Mesenchymal stem cell (in vitro differentiated cells and primary cell): ENCODE results near the gene INHBC.

Source experiments
- DNase-seq: peaks from one replicate; pipeline ENCODE4 v3.0.0-alpha.2; 2013
- H2AFZ ChIP-seq: one replicate; pipeline ENCODE4 v1.6.1; 2013; ENCODE audit warnings: low read depth, mild to moderate bottlenecking, control low read depth, inconsistent platforms, low read length, moderate library complexity
- H2AK5ac ChIP-seq: 2 replicates; pipeline ENCODE4 v1.6.1; 2013; ENCODE audit warnings: low read length, moderate library complexity, mild to moderate bottlenecking, inconsistent platforms; ENCODE audit not compliant: severe bottlenecking
- H2BK120ac ChIP-seq: one replicate; pipeline ENCODE4 v1.6.1; 2013; ENCODE audit warnings: low read depth, mild to moderate bottlenecking, inconsistent platforms, low read length, moderate library complexity
- H2BK12ac ChIP-seq, 2 experiments: one replicate each; pipeline ENCODE4 v1.6.1; 2013; ENCODE audit warnings: inconsistent platforms in 2 of 2, low read length in 2 of 2, mild to moderate bottlenecking in 2 of 2, moderate library complexity in 2 of 2, control low read depth in 1 of 2
- H2BK15ac ChIP-seq: one replicate; pipeline ENCODE4 v1.6.1; 2013; ENCODE audit warnings: mild to moderate bottlenecking, low read depth, inconsistent platforms; ENCODE audit not compliant: poor library complexity, severe bottlenecking
- H2BK5ac ChIP-seq: 2 replicates; pipeline ENCODE4 v1.6.1; 2013; ENCODE audit warnings: low read depth, mild to moderate bottlenecking, low read length, control low read depth, inconsistent platforms; ENCODE audit not compliant: poor library complexity, severe bottlenecking
- H3K14ac ChIP-seq, 2 experiments: one replicate each; pipeline ENCODE4 v1.6.1; 2013; ENCODE audit warnings: inconsistent platforms in 2 of 2, low read length in 2 of 2, control low read depth in 1 of 2, mild to moderate bottlenecking in 1 of 2, moderate library complexity in 1 of 2
- H3K18ac ChIP-seq, 2 experiments: one replicate each; pipeline ENCODE4 v1.6.1; 2013; ENCODE audit warnings: inconsistent platforms in 2 of 2, low read length in 2 of 2, control low read depth in 1 of 2, low read depth in 1 of 2, mild to moderate bottlenecking in 1 of 2
- H3K23ac ChIP-seq, 2 experiments: one replicate each; pipeline ENCODE4 v1.6.1; 2013; ENCODE audit warnings: inconsistent platforms in 2 of 2, low read length in 2 of 2, mild to moderate bottlenecking in 2 of 2, moderate library complexity in 2 of 2, control low read depth in 1 of 2
- H3K27ac ChIP-seq: 2 replicates; pipeline ENCODE4 v1.5.1; 2013; ENCODE audit warnings: mild to moderate bottlenecking, moderate library complexity, low read length, control low read depth, inconsistent platforms; ENCODE audit not compliant: poor library complexity, severe bottlenecking
- H3K27me3 ChIP-seq, 2 experiments: 2 replicates each; pipeline versions ENCODE4 v1.6.1 to v1.7.0; 2013; ENCODE audit warnings: low read length in 2 of 2, mild to moderate bottlenecking in 2 of 2, moderate library complexity in 2 of 2, control low read depth in 1 of 2, inconsistent platforms in 1 of 2; ENCODE audit not compliant: control insufficient read depth in 1 of 2, insufficient read depth in 1 of 2
- H3K36me3 ChIP-seq, 2 experiments: 2 replicates each; pipeline versions ENCODE4 v1.6.1 to v1.7.0; 2013; ENCODE audit warnings: low read length in 2 of 2, control low read depth in 1 of 2, inconsistent platforms in 1 of 2, low read depth in 1 of 2, mild to moderate bottlenecking in 1 of 2; ENCODE audit not compliant: insufficient read depth in 2 of 2, control insufficient read depth in 1 of 2
- H3K4ac ChIP-seq, 2 experiments: one replicate each; pipeline ENCODE4 v1.6.1; 2013; ENCODE audit warnings: inconsistent platforms in 2 of 2, low read length in 2 of 2, mild to moderate bottlenecking in 2 of 2, moderate library complexity in 2 of 2, control low read depth in 1 of 2, low read depth in 1 of 2
- H3K4me1 ChIP-seq: 2 replicates; pipeline ENCODE4 v1.6.1; 2013; ENCODE audit warnings: low read depth, low read length, control low read depth; ENCODE audit not compliant: control insufficient read depth, insufficient read depth
- H3K4me2 ChIP-seq: 2 replicates; pipeline ENCODE4 v1.6.1; 2013; ENCODE audit warnings: low read length, mild to moderate bottlenecking, inconsistent platforms; ENCODE audit not compliant: poor library complexity, severe bottlenecking
- H3K4me3 ChIP-seq, 2 experiments: 2 replicates each; pipeline versions ENCODE4 v1.5.1 to v1.7.0; 2013; ENCODE audit warnings: low read length in 2 of 2, mild to moderate bottlenecking in 2 of 2, control low read depth in 1 of 2, low read depth in 1 of 2; ENCODE audit not compliant: insufficient read depth in 1 of 2
- H3K79me1 ChIP-seq: replicated peaks from 2 replicates; pipeline ENCODE4 v1.6.1; 2013; ENCODE audit warnings: mild to moderate bottlenecking, control low read depth, low read length, inconsistent platforms; ENCODE audit not compliant: poor library complexity, severe bottlenecking
- H3K9ac ChIP-seq: 2 replicates; pipeline ENCODE4 v1.7.0; 2013; ENCODE audit warnings: mild to moderate bottlenecking, low read length, moderate library complexity
- H3K9me3 ChIP-seq: 2 replicates; pipeline ENCODE4 v1.7.0; 2013; ENCODE audit warnings: mild to moderate bottlenecking, low read length; ENCODE audit not compliant: control insufficient read depth
- H4K8ac ChIP-seq: one replicate; pipeline ENCODE4 v1.6.1; 2013; ENCODE audit warnings: inconsistent platforms, mild to moderate bottlenecking, low read length, moderate library complexity
- H4K91ac ChIP-seq: one replicate; pipeline ENCODE4 v1.6.1; 2013; ENCODE audit warnings: mild to moderate bottlenecking, low read length, inconsistent platforms
- WGBS: methylation state at CpG from one replicate; pipeline ENCODE4 v1.1.7; 2013; ENCODE audit warnings: mixed read lengths; 5-methylcytosine and 5-hydroxymethylcytosine counted together

INHBC gene

DNA sequence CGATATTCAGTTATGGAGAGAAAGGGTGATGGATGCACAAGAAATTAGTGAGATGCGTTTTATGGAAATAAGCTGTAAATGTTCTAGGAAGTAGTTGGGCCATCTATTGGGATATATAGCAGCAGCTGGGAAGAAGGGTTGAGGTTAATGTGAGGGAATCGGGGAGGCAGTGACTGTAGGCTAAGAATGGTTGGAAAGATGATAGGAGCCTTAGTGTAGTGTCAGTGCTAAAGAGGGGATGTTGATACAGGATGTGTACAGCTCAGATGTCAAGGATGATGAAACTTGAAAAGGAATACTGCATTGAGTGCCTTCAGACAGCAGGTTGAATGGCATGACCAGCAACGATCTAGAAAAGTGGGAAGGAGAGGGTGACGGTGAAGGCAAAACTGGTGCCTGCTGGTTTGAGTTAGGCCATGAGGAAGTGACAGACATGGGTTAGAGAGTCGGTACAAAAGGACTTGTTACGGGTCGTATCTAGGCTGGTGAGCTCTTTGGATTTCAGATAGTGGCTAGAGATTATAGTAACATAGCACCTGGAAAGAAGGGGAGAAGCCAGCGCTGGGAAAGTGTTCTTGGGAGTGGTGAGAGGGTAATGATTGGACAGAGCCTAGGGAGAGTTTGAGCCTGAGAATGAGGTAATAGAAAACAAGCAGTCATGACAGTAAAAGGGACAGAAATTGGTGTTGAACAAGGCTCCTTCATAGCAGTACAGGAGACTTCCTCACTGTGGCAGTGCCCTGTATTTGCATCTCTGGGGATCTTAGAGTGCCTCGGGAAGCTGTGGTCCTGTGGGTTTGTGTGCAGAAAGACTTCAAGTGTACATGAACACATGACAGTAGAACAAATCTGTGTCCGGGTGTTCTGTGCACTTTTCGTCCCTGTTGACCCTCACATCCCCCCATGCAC is 62.9 kb downstream of the INHBC start:
- Histone ChIP-seq H3K4me1 (no peaks in the 10 kb centered on the region), H3K9ac (no peak overlapping the region), H3K4me3 (no peak overlapping the region), H2BK15ac (no peak overlapping the region), H2AFZ (no peak overlapping the region), H3K79me1 (peaks cover 32% of the 10 kb centered on the region), H2BK120ac (no peak overlapping the region), H3K36me3 (peaks cover 66 to 67% of the 10 kb centered on the region in 2 experiments), H4K91ac (no peak overlapping the region), H3K4me2 (no peak overlapping the region), H3K23ac (no peak overlapping the region), H3K27ac (no peak overlapping the region), H3K4ac (no peak overlapping the region), H3K14ac (no peak overlapping the region), H2BK5ac (no peak overlapping the region), H2BK12ac (no peak overlapping the region), H4K8ac (no peak overlapping the region), H2AK5ac (no peak overlapping the region), H3K27me3 (no peaks in the 10 kb centered on the region), H3K9me3 (no peaks in the 10 kb centered on the region), H3K18ac (no peak overlapping the region)
- 96% methylated on average over 12 of the region's 12 CpGs for WGBS
- no peak for DNase-seq

DNA sequence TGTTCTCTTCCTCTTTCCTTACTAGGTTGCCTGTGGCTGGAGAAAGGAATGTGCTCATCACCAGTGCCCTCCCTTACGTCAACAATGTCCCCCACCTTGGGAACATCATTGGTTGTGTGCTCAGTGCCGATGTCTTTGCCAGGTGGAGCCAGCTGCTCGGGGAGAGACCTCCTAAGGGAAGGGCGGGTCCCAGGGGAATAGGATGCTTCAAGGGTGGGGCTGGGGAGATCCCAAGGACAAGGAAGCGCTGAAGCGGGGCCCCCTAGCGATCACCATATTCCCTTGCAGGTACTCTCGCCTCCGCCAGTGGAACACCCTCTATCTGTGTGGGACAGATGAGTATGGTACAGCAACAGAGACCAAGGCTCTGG is 63.5 kb downstream of the INHBC start:
- WGBS: 84% methylated on average over 9 of the region's 9 CpGs

DNA sequence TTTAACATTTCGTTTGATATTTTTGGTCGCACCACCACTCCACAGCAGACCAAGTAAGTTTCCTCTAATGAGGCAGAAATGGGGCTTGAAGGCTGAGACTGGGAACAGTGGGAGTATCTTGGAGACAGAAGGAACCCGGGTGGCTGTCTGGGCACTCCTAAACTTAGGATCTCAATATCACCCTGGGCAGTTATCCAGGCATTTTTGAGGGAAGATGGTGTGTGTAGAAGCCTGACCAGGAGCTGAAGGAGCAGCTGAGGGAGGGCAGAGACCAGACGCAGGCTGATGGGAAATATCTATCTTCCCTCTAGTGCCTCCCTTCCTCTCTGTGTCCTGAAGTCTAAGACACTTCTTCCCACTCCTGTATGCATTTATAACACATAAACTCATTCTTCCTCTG is 64.0 kb downstream of the INHBC start:
- Histone ChIP-seq H3K14ac (no peak overlapping the region), H3K23ac (no peak overlapping the region), H3K4ac (no peak overlapping the region), H3K27ac (no peak overlapping the region), H3K4me1 (no peaks in the 10 kb centered on the region), H4K91ac (no peak overlapping the region), H2BK5ac (no peak overlapping the region), H3K36me3 (peaks cover 67 to 72% of the 10 kb centered on the region in 2 experiments), H4K8ac (no peak overlapping the region), H2AFZ (no peak overlapping the region), H3K18ac (no peak overlapping the region), H3K79me1 (peaks cover 29% of the 10 kb centered on the region), H2BK120ac (no peak overlapping the region), H3K9me3 (no peaks in the 10 kb centered on the region), H2AK5ac (no peak overlapping the region), H3K9ac (no peak overlapping the region), H2BK12ac (no peak overlapping the region), H3K27me3 (no peaks in the 10 kb centered on the region), H3K4me3 (no peak overlapping the region), H2BK15ac (no peak overlapping the region), H3K4me2 (no peak overlapping the region)
- DNase-seq: no peak
- 90% methylated on average over 2 of the region's 4 CpGs for WGBS

More for the DNA sequence above, 63.5 kb downstream of the INHBC start:
- Histone ChIP-seq H3K27me3 (no peaks in the 10 kb centered on the region), H2BK120ac (no peak overlapping the region), H3K14ac (no peak overlapping the region), H3K4me2 (no peak overlapping the region), H2AK5ac (no peak overlapping the region), H4K8ac (no peak overlapping the region), H2BK5ac (no peak overlapping the region), H2AFZ (no peak overlapping the region), H2BK12ac (no peak overlapping the region), H3K9ac (no peak overlapping the region), H3K27ac (no peak overlapping the region), H3K4ac (no peak overlapping the region), H3K18ac (no peak overlapping the region), H3K9me3 (no peaks in the 10 kb centered on the region), H2BK15ac (no peak overlapping the region), H3K4me3 (no peak overlapping the region), H3K36me3 (peaks cover 65 to 68% of the 10 kb centered on the region in 2 experiments), H4K91ac (no peak overlapping the region), H3K79me1 (peaks cover 29% of the 10 kb centered on the region), H3K23ac (no peak overlapping the region), H3K4me1 (no peaks in the 10 kb centered on the region)
- no peak for DNase-seq

GRCh38 chr12:57500213-57500612 is 65.6 kb downstream of the INHBC start:
- no peaks in the 10 kb centered on the region for H3K9me3 ChIP-seq
- H3K4me2 ChIP-seq: no peak overlapping the region
- no peak overlapping the region for H4K8ac ChIP-seq
- H2AFZ ChIP-seq: no peak overlapping the region
- H2BK12ac ChIP-seq: no peak overlapping the region
- H3K9ac ChIP-seq: no peak overlapping the region
- no peak overlapping the region for H3K4me3 ChIP-seq
- WGBS: 96% methylated on average over 11 of the region's 11 CpGs
- H3K4ac ChIP-seq: no peak overlapping the region
- H2AK5ac ChIP-seq: no peak overlapping the region
- no peaks in the 10 kb centered on the region for H3K4me1 ChIP-seq
- no peak overlapping the region for H3K18ac ChIP-seq
- no peak overlapping the region for H3K14ac ChIP-seq
- H2BK15ac ChIP-seq: no peak overlapping the region
- peaks cover 80 to 83% of the 10 kb centered on the region in 2 experiments for H3K36me3 ChIP-seq
- peaks cover 33% of the 10 kb centered on the region for H3K79me1 ChIP-seq
- H4K91ac ChIP-seq: no peak overlapping the region
- no peak overlapping the region for H2BK120ac ChIP-seq
- no peak overlapping the region for H3K27ac ChIP-seq
- no peaks in the 10 kb centered on the region for H3K27me3 ChIP-seq
- no peak overlapping the region for H2BK5ac ChIP-seq
- no peak for DNase-seq
- no peak overlapping the region for H3K23ac ChIP-seq
